Measurements from ENCODE around the gene MAP2K3. TPM values are rescaled to one million over a fixed set of nuclear protein-coding genes. Genes with fewer than 3 reads are reported as not detected.
A peak's percentile ranks its signal among the peaks of the same experiment; 100 is the strongest.

The MAP2K3 gene
- total RNA-seq, 4 donors from 2014 or later = 54.1 to 64.1 (median 55.2) TPM

GRCh38 chr17:21282231-21282630 lies 2.3 kb upstream of the MAP2K3 start:
- no peak for TF ChIP-seq POLR2A (IDR thresholded peaks at IDR 0.05)
- no peak for TF ChIP-seq CTCF (IDR thresholded peaks at IDR 0.05)
- intact Hi-C loops (cut with DNase I; ENCODE audit: low total_unique reads) = no loop called here
- DNase-seq (ENCODE audit: low spot score in 2 of 2) = peak; percentile 48 to 90
- WGBS, 2 donors = 30 to 40% methylated on average over 5 of the region's 5 CpGs
- no peak overlapping the region for H3K4me3 ChIP-seq (ENCODE audit: low read depth, poor library complexity, severe bottlenecking)

- no peak for DNase-seq (ENCODE audit: low spot score in 2 of 2)
- H3K4me3 ChIP-seq (ENCODE audit: low read depth, poor library complexity, severe bottlenecking) = no peak overlapping the region
- intact Hi-C loops (cut with DNase I; ENCODE audit: low total_unique reads) = no loop called here
- WGBS, 2 donors = 90 to 96% methylated on average over 5 of the region's 5 CpGs
- no peak for TF ChIP-seq POLR2A (IDR thresholded peaks at IDR 0.05)
- no peak for TF ChIP-seq CTCF (IDR thresholded peaks at IDR 0.05)
Measured at GRCh38 chr17:21282850-21283249, 1.7 kb upstream of the MAP2K3 start.

GRCh38 chr17:21283482-21284318 lies 811 bp upstream of the MAP2K3 start:
- TF ChIP-seq CTCF (IDR thresholded peaks at IDR 0.05) (no peak), POLR2A (IDR thresholded peaks at IDR 0.05) (no peak)
- WGBS, 2 donors = 20 to 29% methylated on average over 26 to 45 of the region's 49 CpGs

GRCh38 chr17:21285164-21286065 lies 904 bp downstream of the MAP2K3 start:
- 1% methylated on average over 15 to 16 of the region's 16 CpGs for WGBS, 2 donors
- no peak for TF ChIP-seq CTCF (IDR thresholded peaks at IDR 0.05)
- TF ChIP-seq POLR2A (IDR thresholded peaks at IDR 0.05) = no peak
- intact Hi-C loops (cut with DNase I; ENCODE audit: low total_unique reads) = no loop called here
- peak in 1 of 2 donors; percentile 77 for DNase-seq (ENCODE audit: low spot score in 2 of 2)
- peak overlapping the region; percentile 46 for H3K4me3 ChIP-seq (ENCODE audit: low read depth, poor library complexity, severe bottlenecking)

More at GRCh38 chr17:21283482-21284318, 811 bp upstream of the MAP2K3 start:
- peak; percentile 44 to 87 for DNase-seq (ENCODE audit: low spot score in 2 of 2)
- intact Hi-C loops (cut with DNase I; ENCODE audit: low total_unique reads) = no loop called here
- peak overlapping the region; percentile 20 for H3K4me3 ChIP-seq (ENCODE audit: low read depth, poor library complexity, severe bottlenecking)

GRCh38 chr17:21286066-21286770 lies 1.7 kb downstream of the MAP2K3 start:
- intact Hi-C loops (cut with DNase I; ENCODE audit: low total_unique reads) = no loop called here
- DNase-seq (ENCODE audit: low spot score in 2 of 2) = peak; percentile 92 to 98
- TF ChIP-seq CTCF (IDR thresholded peaks at IDR 0.05) (no peak), POLR2A (IDR thresholded peaks at IDR 0.05) (no peak)
- 2% methylated on average over 16 of the region's 16 CpGs for WGBS, 2 donors
- peak overlapping the region; percentile 38 for H3K4me3 ChIP-seq (ENCODE audit: low read depth, poor library complexity, severe bottlenecking)

Data from lower leg skin (tissue), 4 donors.